Activated CD8-positive, alpha-beta T cell treated with anti-CD3 and anti-CD28 coated beads for 36 hours (primary cell): ENCODE data around the gene TADA3. TPM values are rescaled to one million over a fixed set of nuclear protein-coding genes. Genes with fewer than 3 reads are reported as not detected.

Experiments used
- ATAC-seq: fragments of 200-7000 bp; cut with Tn5 transposase; one replicate; pipeline ENCODE4 v1.10.0; 2021; ENCODE audit warnings: mild to moderate bottlenecking, moderate library complexity
- CTCF ChIA-PET: fragments of 350-600 bp; sonication (Branson Sonifier 250); formaldehyde crosslinking; loops from one replicate; lab custom pipeline; 2021; ENCODE audit warnings: antibody characterized with exemption; lab: Charles Lee
- POLR2A ChIA-PET: fragments of 350-600 bp; sonication (Branson Sonifier 250); formaldehyde crosslinking; loops from one replicate; lab custom pipeline; 2021; ENCODE audit warnings: antibody characterized with exemption; lab: Charles Lee
- DNase-seq: peaks from one replicate; pipeline ENCODE4 v3.0.0-alpha.2; 2020
- H3K27ac Mint-ChIP-seq: one replicate; pipeline ENCODE4 v1.8.0; 2021; ENCODE audit warnings: mild to moderate bottlenecking, mixed read lengths
- H3K27me3 Mint-ChIP-seq: one replicate; pipeline ENCODE4 v1.8.0; 2021; ENCODE audit warnings: mixed read lengths
- H3K36me3 Mint-ChIP-seq: one replicate; pipeline ENCODE4 v1.8.0; 2021; ENCODE audit warnings: low read depth, mixed read lengths
- H3K4me1 Mint-ChIP-seq: one replicate; pipeline ENCODE4 v1.8.0; 2021; ENCODE audit warnings: low read depth, mixed read lengths
- H3K4me3 Mint-ChIP-seq: one replicate; pipeline ENCODE4 v1.8.0; 2021; ENCODE audit warnings: mild to moderate bottlenecking, moderate library complexity, mixed read lengths
- H3K9me3 Mint-ChIP-seq: one replicate; pipeline ENCODE4 v1.8.0; 2021; ENCODE audit warnings: mixed read lengths
- CTCF ChIP-seq: fragments of 200-600 bp; IDR thresholded peaks from one replicate; pipeline ENCODE4 v1.8.0; 2022; ENCODE audit warnings: antibody characterized with exemption, mild to moderate bottlenecking
- intact Hi-C: fragments of 100-400 bp; cut with micrococcal nuclease; formaldehyde crosslinking; loops from one replicate; pipeline ENCODE4 v1.10.0; 2022
- total RNA-seq, 2 experiments: library from RNA; stranded (reverse); gene quantifications; one replicate each; pipeline ENCODE4 v1.2.3, GENCODE V29; 2021

TADA3 gene
- total RNA-seq, 2 experiments from 2014 or later = 57.5 to 58.3 TPM

- ChIA-PET CTCF (no interaction called here), POLR2A (no interaction called here)
- no peaks in the 10 kb centered on the region for H3K27me3 Mint-ChIP-seq
- intact Hi-C loops = no loop called here
- ATAC-seq (no peak), DNase-seq (no peak)
- no peak overlapping the region for H3K27ac Mint-ChIP-seq
- TF ChIP-seq CTCF = no peak
- peaks cover 14% of the 10 kb centered on the region for H3K4me1 Mint-ChIP-seq
- H3K9me3 Mint-ChIP-seq = no peaks in the 10 kb centered on the region
- no peak overlapping the region for H3K4me3 Mint-ChIP-seq
- peaks cover 58% of the 10 kb centered on the region for H3K36me3 Mint-ChIP-seq
These were observed 34.8 kb downstream of the TADA3 start for GRCh38 chr3:9757427-9757826.

- CTCF ChIA-PET = no interaction called here
- no peak for TF ChIP-seq CTCF
- Mint-ChIP-seq H3K27ac (peak overlapping the region; percentile 27), H3K4me1 (peaks cover 29% of the 10 kb centered on the region), H3K36me3 (peaks cover 71% of the 10 kb centered on the region), H3K27me3 (no peaks in the 10 kb centered on the region), H3K4me3 (no peak overlapping the region), H3K9me3 (no peaks in the 10 kb centered on the region)
- DNase-seq (no peak), ATAC-seq (no peak)
- intact Hi-C loops = no loop called here
- POLR2A ChIA-PET = interaction anchor here (0.7 to 1.8 kb wide), 6 partner anchors 9 to 88 kb away, joined by 3 to 7 read pairs (median 4); partner anchors contain the start of gene BRPF1
These were observed 37.6 kb downstream of the TADA3 start for GRCh38 chr3:9754678-9755077.

- ATAC-seq (no peak), DNase-seq (no peak)
- intact Hi-C loops = loop anchor here (2.0 kb wide), 1 partner anchor 42 kb away; the partner anchor contains the start of genes ARPC4 and TADA3
- H3K4me1 Mint-ChIP-seq = peaks cover 46% of the 10 kb centered on the region
- ChIA-PET CTCF (interaction anchor here (1.0 to 3.9 kb wide), 6 partner anchors 14 to 195 kb away, joined by 3 to 15 read pairs (median 4); partner anchors contain the start of gene BRPF1), POLR2A (interaction anchor here (0.5 to 7.4 kb wide), 13 partner anchors 9 to 361 kb away, joined by 3 to 50 read pairs (median 5); partner anchors contain the start of genes ARPC4, BRPF1, CAMK1 and TADA3)
- no peak for TF ChIP-seq CTCF
- H3K9me3 Mint-ChIP-seq = no peaks in the 10 kb centered on the region
- H3K4me3 Mint-ChIP-seq = peak overlapping the region; percentile 88
- no peaks in the 10 kb centered on the region for H3K27me3 Mint-ChIP-seq
- peaks cover 70% of the 10 kb centered on the region for H3K36me3 Mint-ChIP-seq
- peak overlapping the region; percentile 94 for H3K27ac Mint-ChIP-seq
These were observed 41.5 kb downstream of the TADA3 start for GRCh38 chr3:9750556-9751411.

GRCh38 chr3:9749645-9750555, 42.4 kb downstream of the TADA3 start, which contains the start of gene OGG1:
TSS of gene OGG1 (plus strand) at chr3:9749952. CDS start at chr3:9750287, 335 bp downstream.
- TF ChIP-seq CTCF = no peak
- H3K4me1 Mint-ChIP-seq = peaks cover 45% of the 10 kb centered on the region

More at GRCh38 chr3:9749645-9750555, 42.4 kb downstream of the TADA3 start, which contains the start of gene OGG1:
- Mint-ChIP-seq H3K9me3 (no peaks in the 10 kb centered on the region), H3K27ac (peak within 1 kb of the TSS; percentile 94), H3K36me3 (peaks cover 67% of the 10 kb centered on the region), H3K27me3 (no peaks in the 10 kb centered on the region), H3K4me3 (peak within 1 kb of the TSS; percentile 88)
- ChIA-PET POLR2A (interaction anchor here (0.8 to 7.4 kb wide), 13 partner anchors 10 to 55 kb away, joined by 3 to 50 read pairs (median 7); partner anchors contain the start of genes ARPC4, BRPF1, CAMK1 and TADA3), CTCF (interaction anchor here (0.7 to 3.2 kb wide), 10 partner anchors 11 to 196 kb away, joined by 3 to 15 read pairs (median 4); partner anchors contain the start of gene BRPF1)
- ATAC-seq (peak; percentile 89), DNase-seq (peak; percentile 100)
- intact Hi-C loops = loop anchor here (2.0 kb wide), 1 partner anchor 43 kb away; the partner anchor contains the start of genes ARPC4 and TADA3
